Body of pancreas (tissue), 4 donors: ENCODE measurements around the gene ROPN1B.
"Not testable (repeated sequence)": the region's sequence is repeated elsewhere in the genome, so short reads cannot be mapped to it uniquely, and the experiment has no call there.

Experiments
- CTCF ChIP-seq, 7 experiments: fragments of 450-650 bp in 4 of 7; fragments of 200-600 bp in 3 of 7; sonication (generic) in 3 of 7; IDR thresholded peaks; one replicate each; pipeline ENCODE4 v1.5.1; 2016 to 2019; ENCODE audit warnings: antibody characterized with exemption in 7 of 7
- POLR2A ChIP-seq, 3 donors: fragments of 450-650 bp; IDR thresholded peaks; one replicate each; pipeline ENCODE4 v1.6.1; 2016; ENCODE audit warnings: antibody characterized with exemption in 3 of 3, mild to moderate bottlenecking in 2 of 3

DNA sequence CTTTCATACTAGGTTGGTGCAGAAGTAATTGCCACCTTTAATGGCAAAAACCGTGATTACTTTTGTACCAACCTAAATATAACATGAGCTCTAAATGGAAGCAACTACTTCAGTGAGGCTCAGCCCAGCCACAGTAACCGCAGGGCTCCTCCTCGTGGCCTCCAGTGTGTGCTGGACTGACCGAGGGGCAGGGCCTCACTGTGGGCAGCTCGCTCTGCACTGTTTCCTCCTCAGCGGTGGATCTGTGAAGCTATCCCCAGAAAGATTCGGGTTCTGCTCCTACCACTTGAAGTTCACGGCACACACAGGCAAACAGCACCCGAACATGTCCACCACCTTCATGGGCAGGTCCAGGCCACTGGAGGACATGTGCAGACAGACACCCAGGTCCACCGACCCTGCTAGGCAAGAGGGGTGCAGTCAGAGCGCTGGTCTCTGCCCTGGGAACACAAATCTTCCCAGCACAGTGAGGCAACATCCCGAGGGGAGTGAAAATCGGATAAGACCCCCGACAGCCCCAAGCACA lies 37.6 kb upstream of the ROPN1B start:
- TF ChIP-seq CTCF, POLR2A (IDR thresholded peaks at IDR 0.05): not testable (repeated sequence)
